Panc1 (cell line): ENCODE data around the gene TRIOBP.

ENCODE experiments used
- CTCF ChIP-seq: fragments of 450-650 bp; IDR thresholded peaks from 2 replicates; pipeline ENCODE4 v1.5.1; 2017; ENCODE audit warnings: mild to moderate bottlenecking
- POLR2AphosphoS5 ChIP-seq: IDR thresholded peaks from 2 replicates; pipeline ENCODE4 v1.6.1; 2012; ENCODE audit warnings: mild to moderate bottlenecking, low read depth, low read length, moderate library complexity
- SIN3A ChIP-seq: IDR thresholded peaks from 2 replicates; pipeline ENCODE4 v1.6.1; 2012; ENCODE audit warnings: low read depth, mild to moderate bottlenecking, low read length, moderate library complexity, borderline replicate concordance; ENCODE audit not compliant: insufficient read depth

GRCh38 chr22:37674248-37674647, 22.6 kb upstream of the TRIOBP start:
- TF ChIP-seq SIN3A = no peak
- TF ChIP-seq CTCF = no peak
- no peak for TF ChIP-seq POLR2AphosphoS5
